ENCODE results near the gene FAF1. TPM values are rescaled to one million over a fixed set of nuclear protein-coding genes. Genes with fewer than 3 reads are reported as not detected.

Gene FAF1
- total and polyA plus RNA-seq, 9 of the 15 experiments (the other 6 are each of a cell fraction or from before 2014, with no cell fraction given), result 48.7 to 225 (median 118) TPM

GRCh38 chr1:50699795-50700194, 260.3 kb downstream of the FAF1 start:
- no peaks in the 10 kb centered on the region for H3K9me1 ChIP-seq (ENCODE audit: control insufficient read depth, insufficient read depth, low read length)
- no peak overlapping the region for H2AFZ ChIP-seq (ENCODE audit: low read depth, low read length)
- H3K4me1 ChIP-seq (replicated peaks in 1 of 2; ENCODE audit: control insufficient read depth in 2 of 2, insufficient read depth in 2 of 2, low read length in 2 of 2), result no peaks in the 10 kb centered on the region
- ATAC-seq (no peak), DNase-seq (ENCODE audit: extremely low read depth in 1 of 4, low spot score in 3 of 4) (no peak), FAIRE-seq (no peak)
- 89% methylated on average over 4 of the region's 4 CpGs for WGBS (ENCODE audit: insufficient coverage, low coverage, missing lambda C conversion rate)
- in situ Hi-C loops (cut with MboI) (no loop called here), intact Hi-C loops (cut with micrococcal nuclease) (no loop called here)
- ChIA-PET POLR2A (no interaction called here), CTCF (ENCODE audit: low intra/inter-chr PET ratio) (no interaction called here)
- 0 out of 3 replicates have a peak, but pooled peaks cover 7% of the 10 kb centered on the region for H3K79me2 ChIP-seq (ENCODE audit: control insufficient read depth, insufficient read depth, low read length)
- H3K27me3 ChIP-seq (ENCODE audit: control insufficient read depth in 2 of 2, insufficient read depth in 2 of 2, low read length in 2 of 2), result no peaks in the 10 kb centered on the region
- H3K4me3 ChIP-seq, result no peak overlapping the region
- H3K9me3 ChIP-seq (replicated peaks; ENCODE audit: control insufficient read depth, insufficient read depth, low read depth, low read length), result no peaks in the 10 kb centered on the region
- H3K27ac ChIP-seq (ENCODE audit: extremely low read depth, low read depth, low read length), result no peak overlapping the region
- H3K4me2 ChIP-seq (ENCODE audit: insufficient read depth, low read length), result no peak overlapping the region
- no peaks in the 10 kb centered on the region for H4K20me1 ChIP-seq (replicated peaks; ENCODE audit: control insufficient read depth, insufficient read depth, low read length)
- H3K36me3 ChIP-seq (ENCODE audit: control insufficient read depth, insufficient read depth, low read length), result no peaks in the 10 kb centered on the region; the same call in 2 of the 3 replicates
- no peak overlapping the region for H3K9ac ChIP-seq (ENCODE audit: insufficient read depth in 1 of 2, low read depth in 2 of 2, low read length in 2 of 2)
- no TSS peak for BruUV-seq (replicated peaks)
- TF ChIP-seq ARID3B (CRISPR knock-in tag; IDR thresholded peaks at IDR 0.05; ENCODE audit: borderline replicate concordance) (no peak), SREBF2 (CRISPR knock-in tag; IDR thresholded peaks at IDR 0.05) (no peak), ZNF407 (IDR thresholded peaks at IDR 0.05; ENCODE audit: low read depth) (no peak), POLR2AphosphoS5 (IDR thresholded peaks at IDR 0.05; ENCODE audit: control insufficient read depth, insufficient read depth, low read depth, low read length) (no peak), ZNF217 (CRISPR knock-in tag; IDR thresholded peaks at IDR 0.05) (no peak), RFX7 (CRISPR knock-in tag; IDR thresholded peaks at IDR 0.05) (no peak), CCAR2 (IDR thresholded peaks at IDR 0.05; ENCODE audit: low read depth, low read length) (no peak), TRIM25 (IDR thresholded peaks at IDR 0.05; ENCODE audit: borderline replicate concordance) (no peak), HDAC1 (IDR thresholded peaks at IDR 0.05) (no peak), MAX (CRISPR knock-in tag; IDR thresholded peaks at IDR 0.05) (no peak), FOSL1 (tag; conservative IDR thresholded peaks at IDR 0.05) (no peak)

Data from K562 (cell line).